Tibial nerve (tissue), 3 donors: Measurements from ENCODE around the gene HRH3.

Experiments
- CTCF ChIP-seq, 5 experiments: fragments of 200-600 bp in 3 of 5; fragments of 450-650 bp in 2 of 5; sonication (generic) in 3 of 5; IDR thresholded peaks; one replicate each; pipeline ENCODE4 v1.5.1; 2016 to 2019; ENCODE audit warnings: antibody characterized with exemption in 5 of 5, mild to moderate bottlenecking in 3 of 5, moderate library complexity in 2 of 5
- POLR2A ChIP-seq, 2 donors: fragments of 450-650 bp; IDR thresholded peaks; one replicate each; pipeline ENCODE4 v1.6.1; 2017; ENCODE audit warnings: antibody characterized with exemption in 2 of 2, mild to moderate bottlenecking in 2 of 2, moderate library complexity in 2 of 2

DNA sequence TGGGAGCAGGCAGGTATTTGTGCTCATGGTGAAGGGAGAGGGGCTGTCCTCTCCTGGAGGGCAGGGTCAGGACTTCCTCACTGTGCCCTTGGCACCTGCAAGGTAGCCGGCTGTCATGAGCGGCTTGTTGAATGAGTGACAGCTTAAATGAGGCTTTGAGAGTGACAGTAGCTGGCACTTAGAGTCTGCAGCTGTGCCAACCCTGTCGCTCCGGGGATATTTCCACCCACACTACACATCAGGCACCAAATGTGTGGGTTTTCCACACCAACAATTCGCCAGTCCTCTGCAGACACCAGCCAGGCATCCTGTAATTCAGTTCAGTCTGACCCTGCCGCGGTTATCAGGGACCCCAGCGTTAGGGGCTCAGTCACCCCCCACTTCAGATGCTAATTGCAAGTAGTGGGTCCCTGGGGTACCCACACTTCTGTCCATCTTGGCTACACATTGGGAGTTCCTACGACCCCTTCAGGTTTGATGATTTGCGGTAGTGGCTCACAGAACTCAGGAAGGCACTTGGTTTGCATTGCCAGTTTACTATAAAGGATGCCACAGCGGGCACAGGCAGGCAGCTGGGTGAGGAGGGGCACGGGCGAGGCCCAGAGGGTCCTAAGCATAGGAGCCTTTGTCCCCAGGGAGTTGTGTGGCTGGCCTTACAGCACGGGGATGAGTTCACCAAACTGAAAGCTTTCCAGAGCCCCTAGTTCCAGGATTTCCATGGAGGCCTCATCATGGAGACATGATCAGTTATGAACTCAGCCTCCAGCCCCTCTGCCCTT is 28.1 kb downstream of the HRH3 start:
- TF ChIP-seq CTCF (IDR thresholded peaks at IDR 0.05): no peak
- no peak for TF ChIP-seq POLR2A (IDR thresholded peaks at IDR 0.05)
